ENCODE data around the gene IFT43. TPM values are rescaled to one million over a fixed set of nuclear protein-coding genes. Genes with fewer than 3 reads are reported as not detected.
A peak's percentile ranks its signal among the peaks of the same experiment; 100 is the strongest.

The IFT43 gene
- polyA plus RNA-seq, 3 donors: 10.3 to 12.4 (median 10.5) TPM

GRCh38 chr14:76131071-76131965, 145.8 kb downstream of the IFT43 start:
- H3K9ac ChIP-seq (ENCODE audit: insufficient read depth, low read length, poor library complexity, severe bottlenecking): no peak overlapping the region
- Mint-ChIP-seq H3K27me3 (ENCODE audit: low read depth in 3 of 3) (peaks cover 32 to 68% (median 42%) of the 10 kb centered on the region in 3 donors), H3K27ac (no peak overlapping the region), H3K4me1 (no peaks in the 10 kb centered on the region), H3K9me3 (peaks cover 0 to 6% (median 4%) of the 10 kb centered on the region in 7 donors), H3K36me3 (no peaks in the 10 kb centered on the region), H3K4me3 (peak overlapping the region in 1 of 2 donors; percentile 47)
- no peaks in the 10 kb centered on the region for H4K20me1 ChIP-seq (ENCODE audit: insufficient read depth, low read length)
- peaks cover 15 to 39% of the 10 kb centered on the region in 2 donors for H3K27me3 ChIP-seq (ENCODE audit: control insufficient read depth in 2 of 2, insufficient read depth in 2 of 2, low read length in 2 of 2)
- H3K4me1 ChIP-seq (ENCODE audit: control insufficient read depth in 1 of 2, insufficient read depth in 2 of 2, low read length in 2 of 2): no peaks in the 10 kb centered on the region
- no peaks in the 10 kb centered on the region for H3K79me2 ChIP-seq (ENCODE audit: insufficient read depth, low read length)
- 26% methylated on average over 5 of the region's 30 CpGs for WGBS (ENCODE audit: insufficient coverage)
- no peak for DNase-seq
- H3K27ac ChIP-seq (ENCODE audit: low read depth in 1 of 2, low read length in 2 of 2): no peak overlapping the region
- no peaks in the 10 kb centered on the region for H3K9me3 ChIP-seq (replicated peaks in 1 of 2; ENCODE audit: control insufficient read depth in 1 of 2, insufficient read depth in 1 of 2, low read length in 2 of 2)
- no peak overlapping the region for H3K4me3 ChIP-seq (replicated peaks in 1 of 3; ENCODE audit: low read depth in 2 of 3, low read length in 3 of 3)
- intact Hi-C loops (cut with micrococcal nuclease): no loop called here
- no peaks in the 10 kb centered on the region for H3K36me3 ChIP-seq (replicated peaks in 1 of 2; ENCODE audit: control insufficient read depth in 1 of 2, insufficient read depth in 2 of 2, low read length in 2 of 2)
- H3K4me2 ChIP-seq (replicated peaks; ENCODE audit: extremely low read depth, low read length, poor library complexity, severe bottlenecking): no peak overlapping the region
- no peak overlapping the region for H2AFZ ChIP-seq (ENCODE audit: insufficient read depth, low read depth, low read length, poor library complexity, severe bottlenecking)
- TF ChIP-seq CTCF (IDR thresholded peaks at IDR 0.05): no peak

- peaks cover 31 to 57% of the 10 kb centered on the region in 2 donors for H3K27me3 ChIP-seq (ENCODE audit: control insufficient read depth in 2 of 2, insufficient read depth in 2 of 2, low read length in 2 of 2)
- WGBS (ENCODE audit: insufficient coverage): 86% methylated on average over 1 of the region's 4 CpGs
- Mint-ChIP-seq H3K4me1 (no peaks in the 10 kb centered on the region), H3K9me3 (peaks cover 0 to 7% (median 5%) of the 10 kb centered on the region in 7 donors), H3K4me3 (peak overlapping the region in 1 of 2 donors; percentile 2), H3K36me3 (peaks cover 0 to under 1% of the 10 kb centered on the region in 2 donors), H3K27ac (no peak overlapping the region), H3K27me3 (ENCODE audit: low read depth in 3 of 3) (peaks cover 44 to 81% (median 60%) of the 10 kb centered on the region in 3 donors)
- H3K4me3 ChIP-seq (replicated peaks in 1 of 3; ENCODE audit: low read depth in 2 of 3, low read length in 3 of 3): no peak overlapping the region
- H3K4me1 ChIP-seq (ENCODE audit: control insufficient read depth in 1 of 2, insufficient read depth in 2 of 2, low read length in 2 of 2): no peaks in the 10 kb centered on the region
- no peak overlapping the region for H3K27ac ChIP-seq (ENCODE audit: low read depth in 1 of 2, low read length in 2 of 2)
- no peaks in the 10 kb centered on the region for H3K36me3 ChIP-seq (replicated peaks in 1 of 2; ENCODE audit: control insufficient read depth in 1 of 2, insufficient read depth in 2 of 2, low read length in 2 of 2)
- no peak overlapping the region for H3K9ac ChIP-seq (ENCODE audit: insufficient read depth, low read length, poor library complexity, severe bottlenecking)
- H3K79me2 ChIP-seq (ENCODE audit: insufficient read depth, low read length): no peaks in the 10 kb centered on the region
- H3K9me3 ChIP-seq (replicated peaks in 1 of 2; ENCODE audit: control insufficient read depth in 1 of 2, insufficient read depth in 1 of 2, low read length in 2 of 2): no peaks in the 10 kb centered on the region
- no peak for DNase-seq
- no peaks in the 10 kb centered on the region for H4K20me1 ChIP-seq (ENCODE audit: insufficient read depth, low read length)
- H2AFZ ChIP-seq (ENCODE audit: insufficient read depth, low read depth, low read length, poor library complexity, severe bottlenecking): no peak overlapping the region
- intact Hi-C loops (cut with micrococcal nuclease): no loop called here
- H3K4me2 ChIP-seq (replicated peaks; ENCODE audit: extremely low read depth, low read length, poor library complexity, severe bottlenecking): no peak overlapping the region
- TF ChIP-seq CTCF (IDR thresholded peaks at IDR 0.05): no peak
Measured at GRCh38 chr14:76133103-76133502, 147.5 kb downstream of the IFT43 start.

Other genes starting within 250 kb of the IFT43 start
- gene TGFB3, start 3.8 kb upstream of the IFT43 start, polyA plus RNA-seq: 1 to 10 TPM in 1 of 3 donors, under 1 TPM in 1, not detected in 1; 0.07 to 1.8 TPM
- gene GPATCH2L, start 166.2 kb downstream of the IFT43 start, polyA plus RNA-seq: 10 to 100 TPM; 10.6 to 28.3 (median 13.8) TPM